NCI-H2171 (cell line): ENCODE data around the gene DUSP1.

Source experiments
- DNase-seq: peaks from one replicate; lab custom pipeline; 2025; lab: John Stamatoyannopoulos, UW

DUSP1 gene

DNA sequence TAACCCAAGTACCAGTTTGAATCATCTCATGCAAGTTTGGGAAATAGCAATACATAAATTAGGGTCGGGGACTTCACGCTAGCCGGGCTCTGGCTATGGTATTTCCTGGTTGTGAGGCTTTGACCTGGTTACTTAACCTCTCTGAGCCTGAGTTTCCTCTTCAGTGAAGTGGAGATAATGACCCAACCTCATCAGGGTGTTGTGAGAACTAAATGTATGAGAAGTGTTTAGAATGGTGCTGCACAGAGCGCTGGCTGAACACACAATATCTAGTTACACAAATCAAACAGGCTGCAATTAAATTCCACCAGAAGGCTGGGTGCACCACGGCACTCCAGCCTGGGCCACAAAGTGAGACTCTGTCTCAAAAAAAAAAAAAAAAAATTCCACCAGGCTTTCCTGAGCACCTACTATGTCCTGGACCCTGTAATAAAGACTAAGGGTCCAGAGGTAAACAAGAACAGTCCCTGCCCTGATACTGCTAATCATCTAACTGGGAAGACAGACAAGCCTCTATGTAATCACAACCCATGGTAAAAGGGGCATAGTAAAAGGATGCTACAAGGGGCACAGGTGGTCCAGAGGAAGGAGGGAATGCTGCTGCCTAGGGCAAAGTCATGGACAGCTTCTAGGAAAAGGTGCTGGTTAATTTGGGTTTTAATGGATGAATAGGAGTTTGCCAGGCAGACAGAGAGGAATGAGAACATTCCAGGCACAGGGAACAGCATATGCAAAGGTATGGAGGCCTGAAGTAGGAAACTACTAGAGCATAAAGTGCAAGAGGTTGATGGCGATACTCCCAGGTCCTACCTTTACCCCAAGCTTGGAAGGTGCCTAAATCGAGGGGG, 27.7 kb downstream of the DUSP1 start:
- DNase-seq, result no peak

DNA sequence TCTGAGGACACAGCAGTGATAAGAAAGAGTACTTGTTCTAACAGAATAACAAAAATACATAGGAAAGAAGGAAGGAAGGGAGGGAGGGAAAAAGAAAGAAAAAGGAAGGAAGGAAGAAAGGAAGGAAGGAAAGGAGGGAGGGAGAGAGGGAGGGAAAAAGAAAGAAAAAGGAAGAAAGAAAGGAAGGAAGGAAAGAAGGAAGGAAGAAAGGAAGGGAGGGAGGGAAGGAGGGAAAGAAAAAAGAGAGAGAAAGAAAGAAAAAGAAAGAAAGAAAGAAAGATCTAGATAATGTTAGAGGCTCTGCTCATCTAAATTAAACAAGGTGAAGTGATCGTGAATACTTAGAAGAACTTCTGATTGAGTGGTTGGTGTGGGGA, 29.8 kb downstream of the DUSP1 start:
- no peak for DNase-seq

- no peak for DNase-seq
Observed at GRCh38 chr5:172740428-172741205, 30.4 kb downstream of the DUSP1 start.

GRCh38 chr5:172739375-172739774, 31.6 kb downstream of the DUSP1 start:
- DNase-seq, result no peak

GRCh38 chr5:172736508-172737135, 34.4 kb downstream of the DUSP1 start:
- DNase-seq, result no peak

GRCh38 chr5:172735141-172735831, 35.7 kb downstream of the DUSP1 start:
- no peak for DNase-seq

GRCh38 chr5:172733974-172734346, 37.0 kb downstream of the DUSP1 start:
- DNase-seq, result no peak

GRCh38 chr5:172733131-172733973, 37.6 kb downstream of the DUSP1 start:
- DNase-seq, result no peak

DNA sequence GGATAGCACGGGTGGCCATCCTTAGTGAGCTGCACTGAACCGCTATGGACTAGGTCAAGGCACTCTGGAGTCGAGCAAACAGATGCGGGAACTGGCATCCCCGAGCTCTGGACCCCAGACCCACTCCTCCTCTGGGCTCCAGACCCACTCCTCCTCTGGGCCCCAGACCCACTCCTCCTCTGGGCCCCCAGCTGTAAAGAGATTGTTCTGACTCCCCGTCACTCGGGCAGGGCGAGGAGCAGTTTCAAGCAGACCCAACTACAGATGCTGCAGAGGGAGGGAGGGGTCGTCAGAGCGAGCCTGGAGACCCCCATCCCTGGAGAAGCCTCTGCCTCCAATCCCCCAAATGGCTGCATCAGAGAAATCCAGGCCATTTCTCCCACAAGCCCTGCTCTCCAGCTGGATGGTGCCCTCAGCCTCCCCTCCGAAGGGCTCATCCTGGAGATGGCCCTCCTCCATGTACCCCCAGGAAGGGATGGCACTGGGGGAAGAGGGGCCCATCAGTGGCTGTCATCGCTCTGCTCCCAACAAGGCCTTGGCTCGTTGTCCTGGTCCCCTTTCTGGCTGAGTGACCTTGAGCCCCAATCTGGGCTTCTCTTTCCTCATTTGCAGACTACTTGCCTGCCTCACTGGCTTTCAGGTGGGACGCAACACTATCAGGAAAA, 38.7 kb downstream of the DUSP1 start:
- DNase-seq, result no peak

DNA sequence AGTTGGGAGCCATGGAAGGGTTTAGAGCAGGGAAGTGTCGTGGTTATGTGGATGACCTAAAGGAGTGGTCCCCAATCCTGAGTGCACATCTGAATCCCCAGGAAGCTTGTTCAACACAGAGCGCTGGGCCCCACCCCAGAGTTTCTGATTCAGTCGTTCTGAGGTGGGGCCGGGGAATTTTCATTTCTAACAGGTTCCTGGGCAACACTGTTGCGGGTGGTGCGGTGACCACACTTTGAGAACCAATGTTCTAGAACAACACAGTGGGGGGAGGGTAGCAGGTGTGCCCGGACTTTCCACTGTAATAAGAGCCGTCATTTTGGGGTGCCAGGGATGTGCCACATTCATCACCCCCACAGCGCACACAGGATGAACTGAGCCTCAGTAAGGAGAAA, 39.3 kb downstream of the DUSP1 start:
- DNase-seq, result no peak

DNA sequence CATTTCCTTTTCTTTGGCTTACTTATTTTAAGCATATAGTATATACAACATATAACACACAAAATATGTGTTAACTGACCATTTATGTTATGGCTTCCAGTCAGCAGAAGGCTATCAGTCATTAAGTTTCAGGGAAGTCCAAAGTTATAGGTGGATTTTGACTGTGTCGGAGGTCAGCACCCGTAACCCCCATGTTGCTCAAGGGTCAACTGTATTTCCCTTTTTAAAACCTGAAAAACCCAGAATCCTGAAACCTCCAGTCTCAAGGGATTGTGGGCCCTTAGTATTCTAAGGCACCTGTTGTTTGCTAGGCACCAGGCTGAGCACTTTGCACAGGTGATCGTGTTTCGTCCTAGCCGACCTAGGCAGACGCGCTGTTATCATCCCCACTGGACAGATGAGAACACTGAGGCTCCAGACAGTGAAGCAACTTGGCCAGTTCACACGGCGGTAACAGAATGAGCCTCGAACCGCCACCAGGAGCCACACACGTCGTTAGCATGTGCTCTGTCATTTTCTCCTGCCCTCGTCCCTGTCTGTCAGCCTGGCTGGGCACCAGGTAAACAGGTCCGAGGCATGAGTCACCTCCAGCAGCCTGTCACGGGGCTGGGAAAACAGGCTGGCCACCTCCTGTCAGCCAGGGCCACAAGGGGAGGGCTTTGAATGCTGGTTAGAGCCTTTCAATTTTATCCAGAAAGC, 39.9 kb downstream of the DUSP1 start:
- DNase-seq, result no peak

DNA sequence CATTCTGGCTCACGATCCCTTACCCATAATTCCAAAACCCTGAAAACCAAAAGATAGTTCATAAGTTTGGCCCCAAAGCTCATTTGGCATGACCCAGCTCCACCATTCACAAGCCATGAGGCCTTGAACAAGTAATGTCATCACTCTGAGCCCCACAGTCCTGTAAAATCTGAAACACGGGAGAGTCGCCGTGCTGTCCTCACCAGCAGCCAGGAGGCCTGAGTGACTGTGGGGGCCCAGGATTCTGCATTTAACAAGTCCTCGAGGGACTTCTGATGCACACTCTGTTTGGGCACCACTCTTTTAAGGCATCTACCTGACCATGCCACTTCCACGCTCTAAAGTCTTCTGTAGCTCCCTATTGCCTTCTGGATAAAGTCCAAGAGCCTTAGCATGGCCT, 40.8 kb downstream of the DUSP1 start:
- DNase-seq, result no peak

- no peak for DNase-seq
Observed at GRCh38 chr5:172729588-172729987, 41.4 kb downstream of the DUSP1 start.

DNA sequence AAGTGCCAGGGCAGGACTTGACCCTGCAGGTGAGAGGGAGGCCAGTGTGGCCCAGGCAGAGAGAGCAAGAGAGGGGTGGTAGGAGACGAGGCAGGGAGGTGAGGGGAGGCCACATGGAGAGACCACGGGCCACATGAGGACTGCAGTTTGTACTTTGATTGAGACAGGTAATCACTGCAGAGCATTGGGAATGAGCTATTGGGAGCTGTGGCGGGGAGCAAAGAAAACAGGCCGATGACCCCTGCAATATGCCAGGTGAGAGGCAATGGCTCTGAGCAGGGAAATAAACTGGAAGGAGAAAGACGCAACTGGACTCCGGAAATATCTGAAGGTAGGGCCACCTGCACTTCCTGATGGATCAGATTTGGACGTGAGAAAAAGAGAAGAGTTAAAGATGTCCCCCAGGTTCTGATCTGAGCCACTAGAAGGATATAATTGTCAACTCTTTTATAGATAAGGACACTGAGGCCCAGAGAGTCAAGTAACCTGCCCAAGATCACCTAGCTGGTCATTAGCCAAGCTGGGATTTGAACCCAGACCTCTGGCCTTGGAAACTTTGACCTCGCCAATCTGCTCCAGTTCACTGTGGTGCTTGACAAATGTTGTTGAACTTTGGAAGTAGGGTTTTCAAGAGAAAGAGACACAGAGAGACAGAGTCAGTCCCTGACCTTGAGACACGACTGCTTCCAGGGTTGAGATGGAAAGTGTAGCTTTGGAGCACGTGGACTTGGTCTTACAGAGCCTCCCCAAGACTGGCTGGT, 42.3 kb downstream of the DUSP1 start:
- no peak for DNase-seq

- no peak for DNase-seq
Observed at GRCh38 chr5:172727551-172727950, 43.4 kb downstream of the DUSP1 start.

- no peak for DNase-seq
Observed at GRCh38 chr5:172726966-172727365, 44.0 kb downstream of the DUSP1 start.

- no peak for DNase-seq
Observed at GRCh38 chr5:172725785-172726184, 45.2 kb downstream of the DUSP1 start.

DNA sequence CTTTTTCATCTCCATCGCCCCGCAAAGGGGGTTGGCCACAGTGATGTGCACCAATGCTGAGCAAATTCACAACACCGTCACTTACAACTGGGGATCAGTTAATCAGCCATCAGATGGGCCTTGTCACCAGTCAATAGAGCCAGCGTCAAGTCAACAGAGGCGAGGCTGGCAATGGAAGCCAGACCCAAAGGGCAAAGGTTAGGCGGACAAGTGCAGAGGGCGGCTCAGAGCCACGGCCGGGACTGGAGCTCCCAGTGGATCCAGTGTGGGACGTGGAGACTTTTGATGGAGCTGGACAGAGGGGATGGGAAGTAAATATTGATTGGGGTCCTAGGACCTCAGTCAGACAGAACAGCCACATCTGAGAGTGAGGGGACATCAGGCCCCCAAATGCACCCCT, 45.7 kb downstream of the DUSP1 start:
- DNase-seq, result no peak
